GM23338 (cell line): ENCODE data around the gene PCSK2. TPM values are rescaled to one million over a fixed set of nuclear protein-coding genes. Genes with fewer than 3 reads are reported as not detected.

Experiments
- ATAC-seq: fragments of 200-7000 bp; cut with Tn5 transposase; 3 replicates; pipeline ENCODE4 v1.9.1; 2020
- DNase-seq: peaks from one replicate; pipeline ENCODE4 v3.0.0-alpha.2; 2015; ENCODE audit warnings: low spot score
- H2AFZ ChIP-seq: fragments of 200-600 bp; sonication (generic); 2 replicates; pipeline ENCODE4 v1.8.0; 2016; ENCODE audit warnings: antibody characterized with exemption, mild to moderate bottlenecking, moderate library complexity
- H3F3A ChIP-seq: fragments of 200-600 bp; sonication (generic); replicated peaks from 2 replicates; pipeline ENCODE4 v1.8.0; 2017; ENCODE audit warnings: antibody characterized with exemption, mixed run types, low read depth
- H3K27ac ChIP-seq: fragments of 200-600 bp; sonication (generic); 2 replicates; pipeline ENCODE4 v1.6.1; 2016; ENCODE audit warnings: low read depth
- H3K27me3 ChIP-seq: fragments of 200-600 bp; sonication (generic); 2 replicates; pipeline ENCODE4 v1.8.0; 2016; ENCODE audit warnings: mild to moderate bottlenecking, mixed run types, moderate library complexity; ENCODE audit not compliant: insufficient read depth
- H3K36me3 ChIP-seq: fragments of 200-600 bp; sonication (generic); 2 replicates; pipeline ENCODE4 v1.8.0; 2016; ENCODE audit warnings: mild to moderate bottlenecking; ENCODE audit not compliant: insufficient read depth
- H3K4me1 ChIP-seq: fragments of 200-600 bp; sonication (generic); 2 replicates; pipeline ENCODE4 v1.8.0; 2016; ENCODE audit warnings: mild to moderate bottlenecking, moderate library complexity; ENCODE audit not compliant: insufficient read depth
- H3K4me2 ChIP-seq: fragments of 200-600 bp; sonication (generic); 2 replicates; pipeline ENCODE4 v1.7.1; 2017; ENCODE audit warnings: mixed run types
- H3K4me3 ChIP-seq: fragments of 200-600 bp; sonication (generic); 2 replicates; pipeline ENCODE4 v1.6.1; 2016; ENCODE audit warnings: mixed run types
- H3K79me2 ChIP-seq: fragments of 200-600 bp; sonication (generic); replicated peaks from 2 replicates; pipeline ENCODE4 v1.8.0; 2017; ENCODE audit warnings: mild to moderate bottlenecking; ENCODE audit not compliant: insufficient read depth
- H3K9me2 ChIP-seq: fragments of 200-600 bp; sonication (generic); 2 replicates; pipeline ENCODE4 v1.8.0; 2017; ENCODE audit not compliant: insufficient read depth
- H4K20me1 ChIP-seq: fragments of 200-600 bp; sonication (generic); replicated peaks from 2 replicates; pipeline ENCODE4 v1.8.0; 2017; ENCODE audit warnings: mild to moderate bottlenecking; ENCODE audit not compliant: insufficient read depth
- H3K27ac Mint-ChIP-seq: 2 replicates; pipeline ENCODE4 v1.8.0; 2020; ENCODE audit warnings: inconsistent platforms, mild to moderate bottlenecking, moderate library complexity, mixed read lengths
- H3K27me3 Mint-ChIP-seq: 3 replicates; pipeline ENCODE4 v1.8.0; 2022; ENCODE audit warnings: low read depth, mild to moderate bottlenecking, moderate library complexity, mixed read lengths, inconsistent platforms; ENCODE audit not compliant: insufficient read depth, poor library complexity
- H3K36me3 Mint-ChIP-seq: 3 replicates; pipeline ENCODE4 v1.8.0; 2021; ENCODE audit warnings: low read depth, mild to moderate bottlenecking, inconsistent platforms, moderate library complexity, mixed read lengths
- H3K4me1 Mint-ChIP-seq: 3 replicates; pipeline ENCODE4 v1.8.0; 2020; ENCODE audit warnings: mild to moderate bottlenecking, inconsistent platforms, mixed read lengths
- H3K4me3 Mint-ChIP-seq: 3 replicates; pipeline ENCODE4 v1.8.0; 2021; ENCODE audit warnings: moderate library complexity, mild to moderate bottlenecking, inconsistent platforms, mixed read lengths
- H3K9me3 Mint-ChIP-seq: 3 replicates; pipeline ENCODE4 v1.8.0; 2020; ENCODE audit warnings: moderate library complexity, mild to moderate bottlenecking, inconsistent platforms, mixed read lengths
- EZH2 ChIP-seq: fragments of 200-600 bp; sonication (generic); IDR thresholded peaks from one replicate; pipeline ENCODE4 v1.8.0; 2017; ENCODE audit warnings: antibody characterized with exemption, mild to moderate bottlenecking, low read depth; ENCODE audit not compliant: unreplicated experiment
- EZH2phosphoT487 ChIP-seq: fragments of 200-600 bp; sonication (generic); IDR thresholded peaks from one replicate; pipeline ENCODE4 v1.8.1; 2018; ENCODE audit warnings: antibody characterized with exemption; ENCODE audit not compliant: unreplicated experiment
- JUNB ChIP-seq: IDR thresholded peaks from one replicate; pipeline ENCODE4 v1.6.1; 2016; ENCODE audit warnings: antibody characterized with exemption; ENCODE audit not compliant: unreplicated experiment
- NANOG ChIP-seq: IDR thresholded peaks from 2 replicates; pipeline ENCODE4 v1.6.1; 2016; ENCODE audit warnings: antibody characterized with exemption, borderline replicate concordance
- POLR2AphosphoS5 ChIP-seq: IDR thresholded peaks from 2 replicates; pipeline ENCODE4 v1.6.1; 2016; ENCODE audit warnings: antibody characterized with exemption, low read depth
- STAT1 ChIP-seq: IDR thresholded peaks from one replicate; pipeline ENCODE4 v1.6.1; 2016; ENCODE audit warnings: antibody characterized with exemption; ENCODE audit not compliant: unreplicated experiment
- ZNF114 ChIP-seq: fragments of 250-450 bp; sonication (Bioruptor Pico); IDR thresholded peaks from 2 replicates; pipeline ENCODE4 v1.5.0; 2020; ENCODE audit warnings: mild to moderate bottlenecking, moderate library complexity
- polyA plus RNA-seq: library from polyadenylated mRNA; unstranded; fragments of >200 nt; fragmentation: Nextera tagmentation; extraction: Ambion mirVana; gene quantifications from 2 replicates; pipeline ENCODE4 v1.2.1, GENCODE V29; 2016
- total RNA-seq: library from RNA; depleted of rRNA; stranded (reverse); fragments of >200 nt; shearing (Covaris generic); gene quantifications from 2 replicates; pipeline ENCODE4 v1.2.3, GENCODE V29; 2014
- TF ChIP-seq, protein P1 (sequence below): fragments of 250-450 bp; sonication (Bioruptor Pico); IDR thresholded peaks from 2 replicates; pipeline ENCODE4 v1.5.0; 2020; ENCODE audit warnings: mild to moderate bottlenecking, moderate library complexity
- TF ChIP-seq, protein P2 (sequence below): IDR thresholded peaks from 2 replicates; pipeline ENCODE4 v1.6.1; 2016; ENCODE audit warnings: antibody characterized with exemption
- TF ChIP-seq, protein P3 (sequence below), 2 experiments: fragments of 200-600 bp in 1 of 2; sonication (generic) in 1 of 2; conservative IDR thresholded peaks; 2 replicates each; pipeline versions ENCODE4 v1.5.1 to v1.6.1; 2016 to 2017; ENCODE audit warnings: antibody characterized with exemption in 2 of 2, low read depth in 2 of 2, mild to moderate bottlenecking in 2 of 2, moderate library complexity in 1 of 2

Gene PCSK2
- total and polyA plus RNA-seq, 2 experiments from 2014 or later, result 0.37 to 1.1 TPM

DNA sequence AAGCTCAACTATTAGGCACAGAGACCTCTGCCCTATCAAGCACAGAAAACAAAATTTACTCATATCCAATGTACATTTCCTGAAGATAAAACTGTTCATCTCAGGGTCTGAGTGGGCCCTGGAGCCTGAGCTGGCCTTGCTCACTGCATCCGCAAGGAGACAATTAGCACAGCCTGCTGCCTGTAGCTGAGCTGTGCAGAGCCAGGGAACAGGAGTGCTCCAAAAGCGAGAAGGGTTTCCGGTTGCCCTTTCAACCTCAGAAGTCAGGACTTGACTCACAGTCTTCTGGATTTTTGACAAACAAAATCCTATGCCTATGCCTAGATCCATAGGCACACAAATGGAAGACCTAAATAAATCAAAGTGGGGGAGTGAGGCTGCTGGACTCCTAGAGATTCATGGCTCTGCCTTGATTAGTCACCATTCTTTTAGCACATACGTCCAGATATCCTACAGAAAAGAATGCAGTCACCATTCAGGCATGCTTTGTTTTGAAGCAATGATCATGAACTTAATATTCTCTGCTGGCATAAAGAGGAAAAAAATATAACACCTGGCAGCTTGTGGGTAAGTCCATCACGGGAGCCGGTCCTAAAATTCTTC is 230.8 kb downstream of the PCSK2 start:
- ATAC-seq (no peak), DNase-seq (no peak)
- H3K27ac Mint-ChIP-seq, result no peak overlapping the region

DNA sequence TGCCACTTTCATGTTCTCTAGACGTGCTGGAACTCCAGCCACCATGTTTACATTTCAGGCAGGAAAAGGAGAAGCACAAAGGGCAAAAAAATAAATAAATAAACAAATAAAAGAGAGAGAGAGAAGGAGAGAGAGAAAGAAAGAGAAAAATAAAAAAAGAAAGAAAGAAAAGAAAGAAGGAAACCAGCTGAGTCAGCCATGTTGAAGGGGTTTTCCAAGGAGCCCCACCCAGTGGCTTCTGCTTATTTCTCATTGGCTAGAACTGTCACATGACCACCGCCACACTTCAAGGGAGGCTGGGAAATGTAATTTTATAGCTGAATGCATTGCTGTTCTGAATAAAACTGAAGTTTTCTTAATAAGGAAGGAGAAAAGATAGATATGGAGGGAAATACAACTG is 233.3 kb downstream of the PCSK2 start:
- Histone ChIP-seq H3K79me2 (no peaks in the 10 kb centered on the region), H3K4me3 (no peak overlapping the region), H3K4me1 (no peaks in the 10 kb centered on the region), H3K27me3 (no peaks in the 10 kb centered on the region), H2AFZ (peak overlapping the region; percentile 60; the same call in 1 of the 2 replicates), H3K36me3 (no peaks in the 10 kb centered on the region), H4K20me1 (no peaks in the 10 kb centered on the region), H3F3A (no peaks in the 10 kb centered on the region), H3K9me2 (peaks cover 5% of the 10 kb centered on the region; the same call in 1 of the 2 replicates), H3K27ac (no peak overlapping the region), H3K4me2 (no peak overlapping the region)
- Mint-ChIP-seq H3K36me3 (no peaks in the 10 kb centered on the region), H3K27ac (no peak overlapping the region), H3K9me3 (no peaks in the 10 kb centered on the region), H3K27me3 (no peaks in the 10 kb centered on the region), H3K4me1 (no peaks in the 10 kb centered on the region), H3K4me3 (no peak overlapping the region)
- DNase-seq (no peak), ATAC-seq (no peak)
- no peak for TF ChIP-seq EZH2phosphoT487
- TF ChIP-seq, protein P1, sequence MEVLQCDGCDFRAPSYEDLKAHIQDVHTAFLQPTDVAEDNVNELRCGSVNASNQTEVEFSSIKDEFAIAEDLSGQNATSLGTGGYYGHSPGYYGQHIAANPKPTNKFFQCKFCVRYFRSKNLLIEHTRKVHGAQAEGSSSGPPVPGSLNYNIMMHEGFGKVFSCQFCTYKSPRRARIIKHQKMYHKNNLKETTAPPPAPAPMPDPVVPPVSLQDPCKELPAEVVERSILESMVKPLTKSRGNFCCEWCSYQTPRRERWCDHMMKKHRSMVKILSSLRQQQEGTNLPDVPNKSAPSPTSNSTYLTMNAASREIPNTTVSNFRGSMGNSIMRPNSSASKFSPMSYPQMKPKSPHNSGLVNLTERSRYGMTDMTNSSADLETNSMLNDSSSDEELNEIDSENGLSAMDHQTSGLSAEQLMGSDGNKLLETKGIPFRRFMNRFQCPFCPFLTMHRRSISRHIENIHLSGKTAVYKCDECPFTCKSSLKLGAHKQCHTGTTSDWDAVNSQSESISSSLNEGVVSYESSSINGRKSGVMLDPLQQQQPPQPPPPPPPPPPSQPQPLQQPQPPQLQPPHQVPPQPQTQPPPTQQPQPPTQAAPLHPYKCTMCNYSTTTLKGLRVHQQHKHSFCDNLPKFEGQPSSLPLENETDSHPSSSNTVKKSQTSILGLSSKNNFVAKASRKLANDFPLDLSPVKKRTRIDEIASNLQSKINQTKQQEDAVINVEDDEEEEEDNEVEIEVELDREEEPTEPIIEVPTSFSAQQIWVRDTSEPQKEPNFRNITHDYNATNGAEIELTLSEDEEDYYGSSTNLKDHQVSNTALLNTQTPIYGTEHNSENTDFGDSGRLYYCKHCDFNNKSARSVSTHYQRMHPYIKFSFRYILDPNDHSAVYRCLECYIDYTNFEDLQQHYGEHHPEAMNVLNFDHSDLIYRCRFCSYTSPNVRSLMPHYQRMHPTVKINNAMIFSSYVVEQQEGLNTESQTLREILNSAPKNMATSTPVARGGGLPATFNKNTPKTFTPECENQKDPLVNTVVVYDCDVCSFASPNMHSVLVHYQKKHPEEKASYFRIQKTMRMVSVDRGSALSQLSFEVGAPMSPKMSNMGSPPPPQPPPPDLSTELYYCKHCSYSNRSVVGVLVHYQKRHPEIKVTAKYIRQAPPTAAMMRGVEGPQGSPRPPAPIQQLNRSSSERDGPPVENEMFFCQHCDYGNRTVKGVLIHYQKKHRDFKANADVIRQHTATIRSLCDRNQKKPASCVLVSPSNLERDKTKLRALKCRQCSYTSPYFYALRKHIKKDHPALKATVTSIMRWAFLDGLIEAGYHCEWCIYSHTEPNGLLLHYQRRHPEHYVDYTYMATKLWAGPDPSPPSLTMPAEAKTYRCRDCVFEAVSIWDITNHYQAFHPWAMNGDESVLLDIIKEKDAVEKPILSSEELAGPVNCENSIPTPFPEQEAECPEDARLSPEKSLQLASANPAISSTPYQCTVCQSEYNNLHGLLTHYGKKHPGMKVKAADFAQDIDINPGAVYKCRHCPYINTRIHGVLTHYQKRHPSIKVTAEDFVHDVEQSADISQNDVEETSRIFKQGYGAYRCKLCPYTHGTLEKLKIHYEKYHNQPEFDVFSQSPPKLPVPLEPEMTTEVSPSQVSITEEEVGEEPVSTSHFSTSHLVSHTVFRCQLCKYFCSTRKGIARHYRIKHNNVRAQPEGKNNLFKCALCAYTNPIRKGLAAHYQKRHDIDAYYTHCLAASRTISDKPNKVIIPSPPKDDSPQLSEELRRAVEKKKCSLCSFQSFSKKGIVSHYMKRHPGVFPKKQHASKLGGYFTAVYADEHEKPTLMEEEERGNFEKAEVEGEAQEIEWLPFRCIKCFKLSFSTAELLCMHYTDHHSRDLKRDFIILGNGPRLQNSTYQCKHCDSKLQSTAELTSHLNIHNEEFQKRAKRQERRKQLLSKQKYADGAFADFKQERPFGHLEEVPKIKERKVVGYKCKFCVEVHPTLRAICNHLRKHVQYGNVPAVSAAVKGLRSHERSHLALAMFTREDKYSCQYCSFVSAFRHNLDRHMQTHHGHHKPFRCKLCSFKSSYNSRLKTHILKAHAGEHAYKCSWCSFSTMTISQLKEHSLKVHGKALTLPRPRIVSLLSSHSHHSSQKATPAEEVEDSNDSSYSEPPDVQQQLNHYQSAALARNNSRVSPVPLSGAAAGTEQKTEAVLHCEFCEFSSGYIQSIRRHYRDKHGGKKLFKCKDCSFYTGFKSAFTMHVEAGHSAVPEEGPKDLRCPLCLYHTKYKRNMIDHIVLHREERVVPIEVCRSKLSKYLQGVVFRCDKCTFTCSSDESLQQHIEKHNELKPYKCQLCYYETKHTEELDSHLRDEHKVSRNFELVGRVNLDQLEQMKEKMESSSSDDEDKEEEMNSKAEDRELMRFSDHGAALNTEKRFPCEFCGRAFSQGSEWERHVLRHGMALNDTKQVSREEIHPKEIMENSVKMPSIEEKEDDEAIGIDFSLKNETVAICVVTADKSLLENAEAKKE (CRISPR knock-in tag), result no peak
- TF ChIP-seq, protein P2, sequence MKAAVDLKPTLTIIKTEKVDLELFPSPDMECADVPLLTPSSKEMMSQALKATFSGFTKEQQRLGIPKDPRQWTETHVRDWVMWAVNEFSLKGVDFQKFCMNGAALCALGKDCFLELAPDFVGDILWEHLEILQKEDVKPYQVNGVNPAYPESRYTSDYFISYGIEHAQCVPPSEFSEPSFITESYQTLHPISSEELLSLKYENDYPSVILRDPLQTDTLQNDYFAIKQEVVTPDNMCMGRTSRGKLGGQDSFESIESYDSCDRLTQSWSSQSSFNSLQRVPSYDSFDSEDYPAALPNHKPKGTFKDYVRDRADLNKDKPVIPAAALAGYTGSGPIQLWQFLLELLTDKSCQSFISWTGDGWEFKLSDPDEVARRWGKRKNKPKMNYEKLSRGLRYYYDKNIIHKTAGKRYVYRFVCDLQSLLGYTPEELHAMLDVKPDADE, result no peak
- no peak for TF ChIP-seq STAT1
- TF ChIP-seq JUNB, result no peak
- TF ChIP-seq ZNF114 (CRISPR knock-in tag), result no peak
- no peak for TF ChIP-seq EZH2
- TF ChIP-seq, protein P3, sequence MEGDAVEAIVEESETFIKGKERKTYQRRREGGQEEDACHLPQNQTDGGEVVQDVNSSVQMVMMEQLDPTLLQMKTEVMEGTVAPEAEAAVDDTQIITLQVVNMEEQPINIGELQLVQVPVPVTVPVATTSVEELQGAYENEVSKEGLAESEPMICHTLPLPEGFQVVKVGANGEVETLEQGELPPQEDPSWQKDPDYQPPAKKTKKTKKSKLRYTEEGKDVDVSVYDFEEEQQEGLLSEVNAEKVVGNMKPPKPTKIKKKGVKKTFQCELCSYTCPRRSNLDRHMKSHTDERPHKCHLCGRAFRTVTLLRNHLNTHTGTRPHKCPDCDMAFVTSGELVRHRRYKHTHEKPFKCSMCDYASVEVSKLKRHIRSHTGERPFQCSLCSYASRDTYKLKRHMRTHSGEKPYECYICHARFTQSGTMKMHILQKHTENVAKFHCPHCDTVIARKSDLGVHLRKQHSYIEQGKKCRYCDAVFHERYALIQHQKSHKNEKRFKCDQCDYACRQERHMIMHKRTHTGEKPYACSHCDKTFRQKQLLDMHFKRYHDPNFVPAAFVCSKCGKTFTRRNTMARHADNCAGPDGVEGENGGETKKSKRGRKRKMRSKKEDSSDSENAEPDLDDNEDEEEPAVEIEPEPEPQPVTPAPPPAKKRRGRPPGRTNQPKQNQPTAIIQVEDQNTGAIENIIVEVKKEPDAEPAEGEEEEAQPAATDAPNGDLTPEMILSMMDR (conservative IDR thresholded peaks at IDR 0.05; ENCODE audit: low read depth in 2 of 2), result no peak
- no peak for TF ChIP-seq NANOG
- no peak for TF ChIP-seq POLR2AphosphoS5

More for the DNA sequence above, 230.8 kb downstream of the PCSK2 start:
- Mint-ChIP-seq H3K27me3 (no peaks in the 10 kb centered on the region), H3K36me3 (no peaks in the 10 kb centered on the region), H3K4me3 (no peak overlapping the region), H3K9me3 (no peaks in the 10 kb centered on the region), H3K4me1 (no peaks in the 10 kb centered on the region)
- Histone ChIP-seq H3K27ac (no peak overlapping the region), H3K4me1 (no peaks in the 10 kb centered on the region), H3K79me2 (no peaks in the 10 kb centered on the region), H3K9me2 (peaks cover 5% of the 10 kb centered on the region; the same call in 1 of the 2 replicates), H4K20me1 (no peaks in the 10 kb centered on the region), H3K36me3 (no peaks in the 10 kb centered on the region), H3K4me3 (no peak overlapping the region), H3K4me2 (no peak overlapping the region), H3F3A (no peaks in the 10 kb centered on the region), H2AFZ (no peak overlapping the region), H3K27me3 (no peaks in the 10 kb centered on the region)
- no peak for TF ChIP-seq ZNF114 (CRISPR knock-in tag)
- no peak for TF ChIP-seq NANOG
- TF ChIP-seq, protein P2, result no peak
- no peak for TF ChIP-seq EZH2phosphoT487
